ENCODE measurements around the gene IRF1.

IRF1 gene

DNA sequence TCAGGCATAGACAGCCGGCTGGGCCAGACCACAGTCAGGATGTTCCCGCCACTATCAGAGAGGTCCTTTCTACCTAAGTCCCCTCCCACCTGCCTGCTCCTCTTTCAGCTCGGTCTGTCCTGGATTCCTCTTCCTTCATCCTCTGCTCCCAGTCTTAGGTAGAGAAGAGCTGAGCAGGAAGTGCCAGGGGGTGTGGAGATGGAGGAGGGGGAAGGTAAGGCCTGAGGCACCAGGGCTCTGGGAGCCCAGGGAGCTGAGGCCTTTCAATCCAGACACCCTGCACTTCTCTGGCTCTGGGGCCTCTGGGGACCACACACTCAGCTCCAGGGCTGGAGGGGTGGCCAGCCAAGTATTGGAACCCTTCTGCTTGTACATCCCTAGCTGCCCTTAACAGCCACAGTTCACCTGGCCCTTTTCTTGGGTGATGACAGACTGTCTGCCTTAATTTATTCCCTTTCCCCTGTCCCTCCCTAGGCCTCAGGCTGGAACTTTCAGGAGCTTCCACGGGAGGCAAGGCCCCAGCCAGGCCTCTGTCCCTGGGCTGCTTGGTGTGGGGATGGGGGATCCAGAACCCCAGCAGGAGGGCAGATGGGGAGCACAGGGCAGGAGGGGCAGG is 15.6 kb downstream of the IRF1 start:
- DNase-seq (ENCODE audit: low spot score), result no peak

DNA sequence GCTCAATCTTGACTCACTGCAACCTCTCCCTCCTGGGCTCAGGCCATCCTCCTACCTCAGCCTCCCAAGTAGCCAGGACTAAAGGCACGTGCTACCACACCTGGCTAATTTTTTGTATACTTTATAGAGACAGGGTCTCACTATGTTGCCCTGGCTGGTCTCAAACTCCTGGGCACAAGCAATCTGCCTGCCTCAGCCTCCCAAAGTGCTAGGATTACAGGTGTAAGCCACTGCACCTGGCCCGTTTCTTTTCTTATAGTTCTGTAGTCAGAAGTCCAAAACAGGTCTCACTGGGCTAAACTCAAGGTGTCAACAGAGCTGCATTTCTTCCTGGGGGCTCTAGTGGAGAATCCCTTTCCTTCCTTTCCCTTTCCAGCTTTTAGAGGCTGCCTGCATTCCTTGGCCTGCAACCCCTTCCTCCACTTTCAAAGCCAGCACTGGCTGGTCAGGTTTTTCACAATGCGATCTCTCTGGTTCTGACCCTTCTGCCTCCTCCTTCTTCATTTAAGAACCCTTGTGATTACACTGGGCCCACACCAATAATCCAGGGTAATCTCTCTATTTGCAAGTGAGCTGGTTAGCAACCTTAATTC is 16.3 kb downstream of the IRF1 start:
- no peak for DNase-seq (ENCODE audit: low spot score)

DNA sequence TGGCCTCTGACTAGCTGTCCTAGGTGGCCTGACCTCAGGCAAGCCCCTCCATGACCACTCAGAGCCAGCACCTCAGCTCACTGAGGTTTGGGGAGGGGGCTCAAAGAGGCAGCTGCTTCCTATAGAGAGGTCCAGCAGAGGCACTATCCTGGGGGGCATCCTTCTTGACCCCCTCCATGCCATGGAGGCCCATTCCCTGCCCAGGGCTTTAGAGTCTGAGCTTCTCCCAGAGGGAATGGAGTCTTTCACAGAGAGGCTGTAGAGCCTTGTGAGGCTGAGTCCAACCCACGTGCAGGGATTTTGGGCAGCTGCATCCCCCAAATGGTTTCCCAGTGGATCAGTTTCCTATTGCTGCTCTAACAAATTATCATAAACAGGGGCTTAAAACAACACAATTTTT is 16.9 kb downstream of the IRF1 start:
- DNase-seq (ENCODE audit: low spot score), result no peak

DNA sequence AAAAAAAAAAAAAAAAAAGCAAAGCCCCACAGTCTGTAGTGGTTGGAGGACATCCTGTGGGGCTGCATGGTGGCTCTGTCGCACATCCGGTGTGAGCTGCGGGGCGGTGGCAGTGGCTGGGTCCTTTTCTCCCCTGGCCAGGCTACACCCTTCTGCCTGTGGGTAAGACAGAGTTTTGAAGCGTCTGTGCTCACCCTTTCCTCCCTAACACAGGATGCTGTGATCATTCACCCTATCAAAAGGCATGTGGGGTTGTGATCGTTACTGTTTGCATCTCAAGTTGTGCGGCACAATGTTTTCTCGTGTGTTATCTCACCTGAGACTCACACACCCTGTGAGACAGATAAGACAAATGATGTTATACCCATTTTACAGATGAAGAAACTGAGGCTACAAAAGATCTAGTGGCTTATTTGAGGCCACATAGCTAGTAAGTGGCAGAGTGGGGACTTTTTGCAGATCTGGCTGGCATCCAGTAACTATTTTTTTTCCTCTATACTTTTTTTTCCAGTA is 17.5 kb downstream of the IRF1 start:
- no peak for DNase-seq (ENCODE audit: low spot score)

GRCh38 chr5:132472431-132472830 is 18.1 kb downstream of the IRF1 start:
- DNase-seq (ENCODE audit: low spot score), result no peak

- no peak for DNase-seq (ENCODE audit: low spot score)
Measured at GRCh38 chr5:132471944-132472343, 18.6 kb downstream of the IRF1 start.

DNA sequence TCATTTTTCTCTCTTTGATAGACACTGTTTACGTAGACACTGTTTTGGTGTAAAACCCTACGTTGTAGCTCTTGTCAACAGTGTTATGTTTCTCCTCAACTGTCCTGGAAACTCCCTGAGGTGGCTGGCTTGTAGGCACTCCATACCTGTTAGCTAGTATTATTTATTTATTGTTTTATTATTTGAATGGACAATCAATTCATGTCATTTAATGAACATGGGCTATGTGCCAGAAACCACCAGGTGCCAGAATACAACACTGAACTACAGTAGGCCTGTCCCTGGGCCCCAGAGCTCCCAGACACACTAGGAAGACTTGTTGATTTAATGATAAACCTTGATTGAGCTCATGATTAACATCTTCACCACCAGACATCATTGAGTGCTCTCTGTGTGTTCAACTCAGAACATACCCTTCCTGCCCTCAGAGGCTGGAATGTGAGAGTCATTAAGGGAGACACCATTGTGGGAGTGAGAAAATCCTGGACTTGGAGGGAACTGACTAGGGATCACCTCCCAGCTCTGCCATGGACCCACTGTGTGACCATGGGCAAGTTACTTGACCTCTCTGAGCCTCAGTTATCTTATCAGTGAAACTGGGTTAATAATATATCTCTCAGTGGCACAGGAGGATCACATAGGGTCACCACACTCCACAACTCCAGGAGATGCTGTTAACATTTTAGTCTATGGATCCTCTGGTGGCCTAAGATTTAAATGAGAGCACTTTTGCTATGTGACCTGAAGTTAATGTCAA is 19.2 kb downstream of the IRF1 start:
- DNase-seq (ENCODE audit: low spot score), result no peak

GRCh38 chr5:132470596-132470995 is 20.0 kb downstream of the IRF1 start:
- DNase-seq (ENCODE audit: low spot score), result no peak

DNA sequence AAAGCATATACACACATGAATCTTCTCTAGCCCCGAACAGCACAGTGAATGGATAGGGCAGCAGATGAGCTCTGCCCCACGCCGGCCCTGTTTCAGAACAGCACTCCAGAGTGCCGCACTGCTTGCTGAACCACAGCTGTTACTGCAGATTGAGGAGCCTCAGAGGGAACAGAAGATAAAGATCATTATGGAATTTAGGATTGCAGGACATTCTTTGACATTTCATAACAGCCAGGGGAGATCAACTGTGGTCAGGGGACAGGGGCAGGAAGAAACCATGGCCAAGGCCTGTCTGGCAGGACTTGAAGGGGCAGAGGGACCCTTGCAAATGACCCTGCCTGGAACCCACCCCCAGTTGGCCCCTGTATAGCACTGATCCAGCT is 20.6 kb downstream of the IRF1 start:
- DNase-seq (ENCODE audit: low spot score), result no peak

DNA sequence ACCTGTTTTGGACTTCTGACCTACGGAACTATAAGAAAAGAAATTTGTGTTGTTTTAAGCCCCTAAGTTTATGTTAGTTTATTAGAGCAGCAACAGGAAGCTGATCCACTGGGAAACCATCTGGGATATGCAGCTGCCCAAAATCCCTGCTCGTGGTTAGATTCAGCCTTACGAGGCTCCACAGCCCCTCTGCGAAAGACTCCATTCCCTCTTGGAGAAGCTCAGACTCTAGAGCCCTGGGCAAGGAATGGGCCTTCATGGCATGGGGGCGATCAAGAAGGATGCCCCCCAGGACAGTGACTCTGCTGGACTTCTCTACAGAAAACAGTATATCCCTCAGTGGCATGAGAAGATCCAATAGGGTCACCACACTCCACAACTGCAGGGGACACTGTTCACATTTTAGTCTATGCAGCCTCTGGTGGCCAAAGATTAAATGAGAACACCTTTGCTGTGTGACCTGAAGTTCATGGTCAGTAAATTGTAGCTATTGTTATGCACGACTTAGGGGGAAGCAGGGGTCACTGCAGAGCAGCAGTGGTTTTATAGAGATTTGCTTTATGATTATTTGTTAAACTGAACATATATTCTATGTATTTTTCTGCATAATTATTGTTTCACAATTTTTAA is 21.1 kb downstream of the IRF1 start:
- DNase-seq (ENCODE audit: low spot score), result no peak

DNA sequence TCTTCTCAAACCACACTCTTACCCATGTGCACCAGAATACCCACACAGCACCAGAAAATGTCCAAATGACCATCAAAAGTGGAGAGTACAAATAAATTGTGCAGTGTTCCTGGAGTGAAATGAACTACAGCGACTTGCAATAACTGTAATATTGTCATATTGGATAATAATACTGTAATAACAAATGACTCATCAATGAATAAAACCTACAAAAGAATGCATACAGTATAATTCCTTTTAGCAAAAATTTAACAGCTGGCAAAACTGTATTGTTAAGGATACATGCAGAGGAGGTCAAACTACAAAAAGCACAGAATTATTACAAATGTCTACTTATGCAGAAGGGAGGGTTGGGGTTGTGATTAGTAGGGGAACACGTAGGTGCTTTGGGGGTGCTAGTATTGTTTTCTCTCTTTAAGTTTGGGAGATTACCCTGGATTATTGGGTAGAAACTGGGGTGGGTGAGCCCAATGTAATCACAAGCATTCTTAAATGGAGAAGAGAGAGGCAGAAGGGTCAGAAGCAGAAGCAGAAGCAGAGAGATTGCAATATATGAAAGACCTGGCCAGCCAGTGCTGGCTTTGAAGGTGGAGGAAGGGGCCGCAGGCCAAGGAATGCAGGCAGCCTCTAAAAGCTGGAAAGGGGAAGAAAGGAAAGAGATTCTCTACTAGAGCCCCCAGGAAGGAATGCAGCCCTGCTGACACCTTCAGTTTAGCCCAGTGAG is 21.8 kb downstream of the IRF1 start:
- no peak for DNase-seq (ENCODE audit: low spot score)

GRCh38 chr5:132467287-132467984 is 23.1 kb downstream of the IRF1 start:
- DNase-seq (ENCODE audit: low spot score), result no peak

DNA sequence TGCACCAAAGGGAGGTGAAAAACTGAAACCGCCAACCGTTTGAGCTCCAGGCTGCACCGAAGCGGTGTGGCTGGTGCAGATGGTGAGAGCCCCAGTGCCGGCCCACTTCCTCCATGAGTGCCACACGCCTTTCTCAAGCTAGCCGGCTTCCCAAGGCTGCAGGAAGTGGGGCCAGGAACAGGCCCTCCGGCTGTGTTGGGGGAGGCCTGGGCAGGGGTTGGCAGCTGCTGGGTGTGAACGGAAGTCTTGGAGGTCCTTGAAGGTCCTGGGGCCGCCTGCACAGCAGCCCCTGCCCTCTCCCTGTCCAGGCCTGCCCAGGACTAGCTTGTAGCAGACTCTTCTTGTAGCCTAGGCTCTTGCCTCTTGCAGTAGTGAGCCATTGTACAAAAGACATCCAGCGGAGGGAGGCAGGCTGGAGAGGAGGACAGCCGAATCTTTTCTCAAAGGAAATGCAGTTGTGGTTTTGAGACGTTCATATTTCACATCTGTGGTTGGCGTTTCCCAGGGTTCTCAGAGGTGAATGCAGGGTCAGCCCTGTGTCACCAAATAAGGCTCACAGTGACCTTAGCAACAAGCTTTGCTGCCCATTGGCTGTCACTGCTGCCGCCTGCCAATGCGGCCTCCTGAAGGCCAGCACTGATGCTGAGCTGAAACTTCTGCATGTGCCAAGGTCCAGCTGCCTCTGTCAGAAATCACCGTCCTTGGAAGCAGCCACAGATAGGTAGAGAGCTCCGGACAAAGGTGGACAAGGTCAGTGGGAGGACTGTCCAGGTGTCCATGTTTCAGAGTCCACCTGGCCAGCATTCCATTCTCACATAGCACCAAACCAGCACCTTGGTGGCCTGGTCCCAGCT is 23.9 kb downstream of the IRF1 start:
- no peak for DNase-seq (ENCODE audit: low spot score)

GRCh38 chr5:132465059-132465707 is 25.4 kb downstream of the IRF1 start:
- DNase-seq (ENCODE audit: low spot score), result no peak

GRCh38 chr5:132464156-132464939 is 26.2 kb downstream of the IRF1 start:
- no peak for DNase-seq (ENCODE audit: low spot score)

- DNase-seq (ENCODE audit: low spot score), result no peak
Measured at GRCh38 chr5:132463811-132464155, 26.8 kb downstream of the IRF1 start.

DNA sequence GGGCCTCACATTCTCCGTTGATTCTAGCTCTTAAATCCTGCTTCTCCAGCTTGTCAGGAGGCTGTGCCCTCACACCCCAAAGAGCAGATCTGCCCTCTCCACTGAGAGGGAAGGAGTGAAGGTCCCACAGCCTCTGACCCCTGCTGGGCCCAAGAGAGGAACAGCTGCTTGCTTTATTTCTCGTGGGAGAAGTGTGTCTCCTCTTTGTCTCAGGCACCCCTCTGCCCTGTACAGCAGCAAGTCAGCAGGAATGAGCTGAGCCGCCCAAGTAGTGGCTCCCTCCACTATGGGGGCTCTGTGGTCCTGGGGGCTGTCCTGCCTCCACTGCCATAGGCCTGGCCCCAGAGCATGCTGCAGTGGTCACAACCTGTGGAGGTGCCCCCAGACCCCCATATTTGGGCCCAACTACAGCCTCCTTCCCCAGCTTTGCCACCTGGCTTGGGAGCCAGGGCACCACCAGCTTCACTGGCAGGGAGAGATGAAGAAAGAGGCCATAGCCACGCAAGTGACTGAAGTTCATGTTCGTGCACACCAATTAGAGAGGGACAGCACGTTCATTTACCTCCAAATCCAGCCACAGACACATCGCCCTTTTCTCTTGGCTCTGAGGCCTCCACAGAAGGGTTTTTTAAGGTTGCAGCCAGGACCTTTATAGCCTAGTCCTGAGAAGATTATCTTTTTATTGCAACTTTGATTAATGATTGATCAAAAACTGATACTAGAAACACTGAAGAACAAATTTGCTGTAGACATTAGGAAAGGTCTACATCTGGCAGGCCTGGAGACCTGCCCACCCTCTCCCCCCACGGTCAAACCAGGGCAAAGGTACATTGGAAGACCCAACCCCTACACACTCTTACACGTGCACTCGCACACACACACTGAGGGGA is 27.5 kb downstream of the IRF1 start:
- DNase-seq (ENCODE audit: low spot score), result no peak

DNA sequence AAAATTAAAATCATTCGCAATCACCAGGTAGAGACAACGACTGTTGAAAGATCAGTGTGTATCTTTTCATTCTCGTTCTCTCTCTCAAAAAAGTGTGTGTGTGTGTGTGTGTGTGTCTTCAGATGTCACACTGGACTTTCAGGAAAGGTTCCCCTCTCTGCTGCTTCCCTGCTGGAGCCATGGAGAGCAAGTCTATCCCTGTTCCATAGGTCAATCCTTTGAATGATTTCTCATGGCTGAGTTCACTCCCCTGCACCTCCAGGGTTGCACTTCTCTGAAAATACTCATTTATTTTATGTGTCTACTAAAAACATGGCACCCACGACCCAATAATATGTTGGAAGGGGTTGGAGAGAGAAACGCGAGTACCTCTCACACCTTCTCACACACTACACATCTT is 28.2 kb downstream of the IRF1 start:
- DNase-seq (ENCODE audit: low spot score), result no peak

All from AG08396 (cell line).